Hematopoietic multipotent progenitor cell treated with erythropoietin and hydrocortisone succinate and interleukin-3 and kit ligand, for 4 days (in vitro differentiated cells): ENCODE results near the gene E2F8.

ENCODE experiments used
- DNase-seq: peaks from one replicate; pipeline ENCODE4 v3.0.0-alpha.2; 2015

E2F8 gene

DNA sequence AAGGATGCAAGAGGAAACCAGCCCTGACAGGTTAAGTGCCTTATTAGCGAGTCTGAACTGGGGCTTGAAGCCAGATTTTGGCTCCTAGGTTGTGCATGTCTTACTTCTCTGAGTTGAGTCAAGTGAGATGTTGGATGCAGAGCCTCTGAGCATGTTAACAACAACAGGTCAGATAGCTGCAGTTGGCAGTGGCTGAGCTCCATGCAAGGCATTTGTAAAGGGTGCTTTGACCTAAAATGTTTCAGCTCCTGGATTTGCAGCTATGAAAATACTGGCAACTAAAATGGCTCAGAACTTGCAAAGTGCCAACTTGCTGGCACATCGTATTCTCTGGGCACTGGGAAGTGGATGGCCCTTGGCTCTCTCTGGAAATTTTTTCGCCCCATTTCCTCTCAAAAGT is 22.5 kb downstream of the E2F8 start:
- no peak for DNase-seq

DNA sequence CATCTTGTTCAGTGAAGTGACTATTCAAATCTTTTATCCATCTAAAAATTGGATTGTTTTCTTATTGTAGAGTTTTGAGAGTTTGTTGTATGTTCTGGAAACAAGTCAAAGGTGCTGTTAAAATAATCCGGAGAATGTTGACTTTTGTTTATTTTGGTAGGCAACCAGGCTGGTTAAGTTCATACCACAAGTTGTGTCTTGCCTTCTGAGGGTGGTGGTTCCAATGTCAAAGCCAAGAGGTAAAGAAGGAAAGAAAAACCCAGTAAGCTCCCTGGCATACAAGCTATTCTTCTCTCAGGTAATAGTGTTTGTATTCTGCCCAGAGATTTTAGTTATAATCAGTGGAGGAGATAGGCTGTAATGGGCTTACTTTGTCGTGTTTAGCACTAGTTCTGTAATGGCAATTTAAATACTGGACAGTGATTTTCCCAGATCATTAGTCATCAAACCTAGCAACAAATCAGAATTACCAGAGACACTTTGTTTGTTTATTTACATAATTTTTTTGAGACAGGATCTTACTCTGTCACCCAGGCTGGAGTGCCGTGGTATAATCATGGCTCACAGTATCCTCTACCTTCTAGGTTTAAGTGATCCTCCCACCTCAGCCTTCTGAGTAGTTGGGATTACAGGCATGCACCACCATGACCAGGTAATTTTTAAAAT is 23.9 kb downstream of the E2F8 start:
- no peak for DNase-seq

DNA sequence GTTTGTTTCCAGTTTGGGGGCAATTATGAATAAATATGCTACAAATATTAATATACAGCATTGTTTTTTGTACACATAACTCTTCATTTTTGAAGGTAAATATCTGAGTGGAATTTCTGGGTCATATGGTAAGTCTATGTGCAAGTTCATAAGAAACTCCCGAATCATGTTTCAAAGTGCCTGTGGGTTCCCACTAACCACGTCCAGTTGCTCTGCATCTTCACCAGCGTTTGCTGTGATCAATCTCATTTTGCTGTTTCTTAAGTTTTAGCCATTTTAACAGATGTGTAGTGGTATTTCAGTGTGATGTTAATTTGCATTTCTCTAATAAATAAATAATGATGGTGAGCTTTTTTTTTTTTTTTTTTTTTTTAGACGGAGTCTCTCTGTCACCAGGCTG is 24.7 kb downstream of the E2F8 start:
- peak; percentile 52 for DNase-seq

DNA sequence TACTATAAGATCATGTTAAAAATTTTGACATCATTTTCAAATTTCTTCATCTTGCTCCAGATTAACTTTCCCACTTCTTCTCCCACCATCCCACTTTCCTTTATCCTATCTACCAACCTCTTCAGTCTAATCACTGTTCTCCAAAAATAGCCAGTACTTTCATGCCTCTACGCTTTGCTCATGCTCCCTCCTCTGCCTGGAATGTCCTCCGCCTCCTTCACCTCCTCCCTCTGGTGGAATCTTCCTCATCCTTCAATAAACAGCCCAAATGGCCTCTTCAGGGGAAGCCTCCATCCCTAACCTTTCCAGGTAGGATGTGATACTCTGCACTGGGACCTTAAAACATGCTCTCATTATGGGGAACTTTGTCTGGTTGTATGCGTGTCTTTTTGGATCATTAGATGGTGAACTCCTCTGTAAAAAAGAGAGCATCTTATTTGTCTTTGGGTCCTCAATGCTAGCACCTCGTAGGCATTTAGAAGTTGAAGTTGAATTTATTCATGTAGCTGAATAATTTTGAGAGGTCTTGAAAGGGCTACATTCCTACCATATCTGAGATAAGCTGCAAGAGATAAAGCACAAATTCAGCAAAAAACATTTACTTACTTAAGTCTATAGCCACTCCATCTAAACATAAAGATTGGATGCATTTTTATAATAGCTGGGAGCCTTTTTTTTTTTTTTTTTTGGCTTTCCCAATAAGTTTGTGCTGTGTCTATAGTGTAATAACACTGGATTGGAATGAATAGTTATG is 31.0 kb downstream of the E2F8 start:
- no peak for DNase-seq

DNA sequence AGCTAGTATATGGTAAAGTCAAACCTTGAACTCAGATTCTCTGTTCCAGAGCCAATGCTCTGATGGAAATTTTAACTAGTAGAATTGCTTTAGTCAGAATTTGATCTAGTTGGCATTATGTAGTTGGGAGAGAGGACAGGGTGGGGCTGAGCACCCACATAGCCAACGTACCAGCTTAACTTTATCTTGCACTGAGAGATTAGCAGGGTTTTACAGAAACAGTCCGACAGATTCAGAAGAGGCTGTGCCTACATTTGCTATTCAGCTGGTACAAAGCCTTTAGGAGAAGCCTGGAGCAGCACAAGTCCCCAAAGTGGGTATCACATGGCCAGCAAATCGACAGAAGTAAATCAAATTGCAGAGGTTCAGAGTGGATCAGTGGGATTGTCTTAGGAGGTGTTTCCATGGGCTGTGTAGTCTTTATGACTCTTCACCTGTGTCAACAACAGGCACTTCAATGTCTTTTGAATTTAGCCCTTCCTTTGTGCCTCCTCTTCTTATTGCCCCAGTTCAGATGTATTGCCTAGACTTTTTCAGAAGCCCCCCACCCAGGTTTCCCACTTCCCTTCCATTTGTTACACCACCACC is 31.7 kb downstream of the E2F8 start:
- DNase-seq = peak; percentile 32

DNA sequence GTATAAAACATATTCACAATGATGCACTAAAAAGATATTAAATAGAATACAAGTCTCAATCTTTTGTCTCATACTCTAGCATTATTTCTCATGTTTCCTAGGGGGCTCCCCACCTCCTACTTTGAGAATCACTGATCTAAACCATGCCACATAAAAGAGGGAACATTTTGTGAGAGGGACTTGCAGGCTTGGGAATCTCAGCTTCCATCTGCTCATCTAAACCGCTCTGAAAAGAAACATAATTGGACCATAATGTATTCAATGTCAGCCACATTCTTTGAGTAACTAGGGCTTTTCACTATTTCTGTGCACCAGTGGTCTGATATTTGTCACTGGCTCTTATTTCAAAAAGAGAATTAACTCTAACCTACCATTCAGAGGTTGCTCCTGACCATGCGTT is 32.6 kb downstream of the E2F8 start:
- DNase-seq = no peak

DNA sequence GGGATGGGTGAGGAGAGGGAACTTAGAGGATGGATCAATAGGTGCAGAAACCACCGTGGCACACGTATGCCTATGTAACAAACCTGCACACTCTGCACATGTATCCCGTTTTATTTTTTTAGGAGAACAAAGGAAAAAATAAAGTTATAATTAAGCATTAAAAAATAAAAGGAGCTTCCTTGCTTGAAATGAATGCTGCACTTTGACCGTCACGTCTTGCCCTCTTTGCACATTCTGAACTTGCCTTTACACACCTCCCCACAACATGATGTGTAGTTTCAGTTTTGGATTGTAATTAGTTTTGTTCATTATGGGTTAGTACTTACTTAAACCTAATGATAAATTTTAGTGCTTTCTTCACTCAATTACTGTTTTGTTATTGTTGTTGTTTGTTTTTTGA is 35.9 kb downstream of the E2F8 start:
- no peak for DNase-seq

DNA sequence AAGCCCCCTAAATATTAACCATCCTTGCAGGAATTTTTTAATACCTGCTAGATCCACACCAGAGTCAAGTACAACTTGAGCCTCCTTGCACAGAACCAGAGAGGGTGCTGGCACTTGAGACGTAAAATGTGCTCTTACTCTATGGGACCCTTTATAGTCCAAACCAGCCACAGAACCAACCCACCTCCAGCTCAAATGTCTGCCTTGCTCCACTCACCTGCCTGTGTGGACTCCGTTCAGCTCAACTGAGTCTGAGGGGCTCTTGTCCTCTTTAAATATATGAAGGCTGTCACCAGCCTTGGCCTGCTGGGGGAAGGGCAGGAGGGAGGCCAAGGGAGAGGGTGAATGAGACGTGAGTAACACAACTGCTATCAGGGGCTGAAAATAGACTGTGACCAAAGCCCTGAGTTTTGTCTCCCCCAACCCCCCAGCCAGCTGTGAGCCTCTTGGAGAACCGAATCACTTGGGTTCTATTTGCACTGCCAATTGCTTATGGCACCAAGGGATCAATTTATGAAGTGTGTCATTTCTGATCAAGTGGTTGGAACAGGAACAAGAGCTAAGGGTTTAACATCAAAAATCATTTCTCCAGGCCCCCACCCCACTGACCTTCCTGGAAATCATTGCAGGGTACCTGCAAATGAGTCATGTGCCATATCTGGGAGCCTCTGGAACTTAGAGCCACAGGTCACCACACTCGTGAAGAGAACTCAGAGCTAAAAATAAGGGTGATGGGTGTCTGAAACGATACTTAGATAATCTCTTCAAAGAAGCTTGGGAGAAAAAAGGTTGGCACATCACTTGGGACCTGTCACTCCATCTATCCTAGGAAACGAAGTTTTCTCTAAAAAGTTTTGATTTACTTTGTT is 38.8 kb downstream of the E2F8 start, which contains the start of gene CSRP3:
CSRP3 (minus strand) TSS at position 247 of the 869 bp plus-strand sequence. CDS start 9,535 bp downstream, outside the sequence.
- DNase-seq = peak; percentile 42

DNA sequence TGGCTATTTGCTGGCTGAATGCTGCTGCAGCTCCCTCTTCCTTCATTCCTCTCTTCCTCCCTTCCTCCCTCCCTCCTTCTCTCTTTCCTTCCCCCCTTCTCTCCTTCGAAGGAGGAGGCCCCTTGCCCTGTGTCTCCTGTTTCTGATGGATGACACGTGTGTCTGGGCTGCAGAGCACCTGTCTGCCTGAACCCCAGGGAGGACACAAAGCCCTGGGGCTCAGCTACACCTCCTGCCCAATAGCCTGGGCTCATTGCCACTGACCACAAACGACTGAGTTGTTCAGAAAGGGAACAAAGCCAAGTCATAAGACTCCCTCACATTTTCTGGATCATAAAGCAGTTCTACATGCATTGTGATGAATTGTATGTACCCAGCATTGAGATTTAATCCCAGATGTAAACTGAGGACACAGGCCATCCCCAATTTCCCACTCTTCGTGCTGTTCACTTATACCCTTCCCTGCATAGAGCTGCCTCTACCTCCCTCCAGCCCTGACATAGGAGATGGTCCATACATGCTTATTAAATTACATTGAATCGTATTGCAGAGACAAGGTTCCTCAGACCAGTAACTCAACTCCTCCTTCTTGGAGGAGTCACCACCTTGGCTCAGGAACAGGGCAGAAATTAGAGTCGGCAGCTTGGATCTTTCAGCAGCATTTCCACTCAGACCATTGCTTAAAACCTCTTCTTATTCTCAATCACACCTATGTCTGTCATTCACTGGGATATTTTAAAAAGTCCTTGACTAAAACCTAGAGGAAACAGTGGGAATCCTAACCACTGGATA is 40.1 kb downstream of the E2F8 start:
- peak; percentile 94 for DNase-seq

DNA sequence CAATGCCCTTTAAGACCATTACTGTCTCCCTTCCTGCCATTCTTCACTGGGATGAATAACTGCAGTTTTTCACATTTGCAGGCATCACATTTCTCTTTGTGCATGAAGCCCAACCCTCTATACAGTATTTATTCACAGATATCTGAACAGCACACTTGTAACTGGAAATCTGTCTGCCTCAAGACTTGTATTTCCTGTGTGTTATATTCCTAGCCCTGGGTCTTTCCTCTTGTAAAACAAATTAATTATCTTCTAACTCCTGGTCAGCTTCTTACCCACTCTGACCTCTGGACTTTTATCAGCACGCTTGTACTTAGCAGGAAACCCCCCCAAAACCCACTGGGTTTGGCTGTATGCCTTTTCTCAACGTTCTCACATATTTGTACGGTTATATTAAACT is 41.0 kb downstream of the E2F8 start:
- DNase-seq = peak; percentile 93

DNA sequence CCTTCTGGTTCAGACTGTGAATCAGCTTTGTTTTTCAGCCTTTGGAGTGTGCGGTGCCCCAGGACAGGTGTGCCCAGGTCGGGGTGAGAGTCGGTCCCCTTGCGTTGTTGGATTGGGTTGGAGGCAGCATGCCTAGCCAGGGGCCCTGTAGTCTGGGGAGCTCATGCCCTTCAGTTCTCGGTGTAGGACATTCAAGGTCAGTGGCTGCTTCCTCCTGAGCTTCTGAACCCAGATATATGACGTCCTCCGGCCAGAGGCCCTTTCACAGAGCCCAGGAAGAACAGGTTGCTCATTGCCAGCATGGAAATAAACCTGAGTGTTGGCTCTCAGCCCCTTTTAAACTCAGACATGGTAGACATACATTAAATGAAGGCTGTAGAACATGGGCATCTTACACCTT is 41.7 kb downstream of the E2F8 start:
- no peak for DNase-seq

DNA sequence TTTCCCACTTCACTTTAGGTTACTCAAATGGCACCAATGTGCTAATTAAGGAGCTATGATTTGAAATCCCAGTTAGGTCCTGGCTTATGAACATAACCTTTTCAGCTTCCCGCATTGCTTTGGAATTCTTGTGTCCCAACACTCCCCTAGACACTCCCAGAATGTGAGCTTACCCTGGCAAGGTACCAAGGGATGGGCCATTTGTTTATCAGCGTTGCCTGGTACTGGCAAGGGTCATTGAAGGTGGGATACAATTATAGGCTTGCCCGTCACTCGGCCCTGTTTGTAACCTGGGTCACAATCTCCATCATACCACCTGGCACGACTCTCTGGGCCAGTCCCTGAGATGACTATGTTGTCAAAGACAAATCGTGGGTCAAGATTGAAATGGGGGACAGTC is 44.3 kb downstream of the E2F8 start:
- DNase-seq = no peak

DNA sequence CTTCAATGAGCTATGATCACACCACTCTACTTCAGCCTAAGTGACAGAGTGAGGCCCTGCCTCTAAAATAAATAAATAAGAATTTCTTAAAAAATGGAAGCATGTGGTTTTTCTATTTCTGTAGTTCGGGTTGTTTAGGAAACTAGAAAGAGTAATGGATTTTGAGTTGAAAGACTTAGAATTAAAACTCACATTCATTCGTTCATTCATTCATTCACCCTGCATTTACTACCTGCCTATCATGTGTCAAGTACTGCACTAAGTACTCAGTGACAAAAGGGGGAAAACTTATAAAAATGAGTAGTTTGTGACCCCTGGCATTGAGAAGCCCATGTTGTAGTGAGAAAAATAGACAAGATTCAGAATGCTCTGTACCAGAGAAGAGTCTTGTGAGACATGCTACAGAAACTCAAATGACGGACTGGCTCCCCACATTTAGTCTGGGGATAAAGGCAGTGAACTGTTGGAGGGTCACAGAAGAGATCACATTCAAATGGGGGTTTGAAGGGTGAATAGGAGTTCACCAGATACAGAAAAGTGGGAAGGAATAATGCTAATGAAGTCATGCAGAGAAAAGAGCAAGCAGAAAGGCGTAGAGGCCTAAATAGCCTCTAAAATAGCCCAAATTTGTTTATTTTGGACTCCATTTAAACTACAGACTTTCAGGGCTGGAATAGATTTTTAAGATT is 46.0 kb downstream of the E2F8 start:
- DNase-seq = no peak

DNA sequence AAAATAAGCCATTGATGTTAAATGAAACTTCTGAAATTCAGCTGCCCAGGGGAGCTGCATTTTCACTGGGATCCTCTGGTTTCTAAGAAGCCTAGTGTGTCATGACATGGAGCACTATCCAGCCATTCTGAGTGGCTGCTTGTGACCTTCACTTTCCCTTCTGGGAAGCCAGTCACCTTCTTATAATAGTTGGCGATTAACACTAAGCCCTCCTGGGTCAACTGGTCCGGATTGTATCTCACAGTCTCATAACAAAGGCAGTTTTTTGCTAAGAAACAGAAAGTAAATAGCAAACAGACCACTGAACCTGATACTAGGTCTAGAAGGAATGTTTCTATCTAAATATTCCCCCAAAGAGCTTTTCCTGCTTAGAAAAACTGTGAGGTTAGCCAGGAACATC is 46.8 kb downstream of the E2F8 start:
- no peak for DNase-seq

DNA sequence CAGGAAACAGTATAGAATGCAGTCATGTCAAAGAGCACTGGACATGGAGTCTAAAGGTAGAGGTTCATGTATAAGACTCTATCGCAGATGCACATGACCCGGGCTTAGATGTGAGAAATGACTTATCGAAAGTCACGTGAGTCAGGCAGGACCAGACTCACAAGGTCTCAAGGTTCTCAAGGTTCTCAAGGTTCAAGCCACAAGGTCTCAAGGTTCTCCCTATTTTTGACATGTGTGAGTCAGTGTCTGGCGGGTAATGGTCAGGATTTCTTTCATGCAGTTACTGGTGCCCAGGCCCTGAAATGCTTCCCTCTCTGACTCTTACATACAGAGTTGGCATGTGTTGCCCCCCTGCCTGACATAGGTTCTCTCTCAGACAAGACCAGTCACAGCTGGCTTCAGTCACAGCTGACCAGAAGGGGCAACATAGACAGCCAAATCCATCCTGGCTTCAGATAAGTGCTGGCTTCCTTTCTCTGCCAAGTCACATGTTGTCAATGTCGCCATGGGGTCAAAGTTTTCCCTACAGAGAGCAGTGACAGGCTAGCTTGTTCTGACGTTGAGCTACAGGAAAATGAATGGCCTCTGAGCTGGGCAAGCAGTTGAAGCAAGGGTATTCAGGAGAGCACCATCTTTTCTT is 49.1 kb downstream of the E2F8 start:
- DNase-seq = no peak

DNA sequence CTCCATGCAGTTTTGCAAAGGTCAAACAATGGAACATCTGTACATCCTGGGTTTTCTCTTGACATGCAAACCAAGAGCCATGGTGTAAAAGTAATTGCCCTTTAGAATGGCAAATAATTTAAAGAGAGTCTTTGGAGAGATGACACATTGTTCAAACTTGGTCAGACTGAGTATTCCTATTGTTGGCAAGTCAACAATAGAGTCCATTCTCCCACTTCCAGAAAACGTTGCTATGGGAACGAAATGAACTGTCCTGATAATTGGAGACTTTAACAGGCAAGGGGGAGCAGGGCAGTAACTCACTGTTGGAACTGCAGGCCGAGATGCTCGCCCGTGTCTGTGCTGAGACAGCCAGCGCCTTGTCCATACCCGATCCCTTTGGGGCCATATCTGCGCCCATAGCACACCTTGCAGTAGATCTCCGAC is 52.9 kb downstream of the E2F8 start:
- no peak for DNase-seq

DNA sequence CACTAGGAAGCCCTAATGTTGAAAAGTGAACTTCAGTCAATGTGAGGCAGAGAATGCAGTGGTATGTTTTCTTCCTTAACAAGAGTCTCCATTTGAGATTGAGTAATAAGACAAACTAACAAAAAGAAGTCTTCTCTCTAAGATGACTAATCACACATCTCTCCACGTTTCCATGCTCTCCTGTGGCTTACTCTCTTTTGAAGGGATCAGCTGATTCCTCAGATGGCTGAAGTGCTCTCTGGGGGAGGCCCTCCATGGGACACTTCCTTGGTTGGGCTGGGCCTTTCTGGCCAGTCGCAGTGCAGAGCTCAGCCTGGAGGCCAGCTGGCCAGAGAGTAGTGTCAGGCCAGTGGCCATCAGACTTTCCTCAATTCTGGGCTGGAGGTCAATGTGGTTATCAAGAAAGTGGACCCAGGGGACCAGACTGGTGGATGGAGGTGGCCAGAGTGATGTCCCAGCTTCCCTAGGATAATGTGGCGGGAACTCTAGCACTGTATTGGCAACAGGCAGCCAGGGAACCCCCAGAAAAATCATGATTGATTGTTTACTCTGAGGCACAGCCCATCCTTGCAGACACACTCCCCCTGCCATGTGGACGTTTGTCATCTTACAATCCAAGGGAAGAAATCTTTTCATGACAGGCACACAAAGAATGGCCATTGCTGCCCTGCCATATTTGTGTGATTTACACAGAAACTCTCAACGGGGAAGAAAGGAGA is 53.5 kb downstream of the E2F8 start:
- no peak for DNase-seq

DNA sequence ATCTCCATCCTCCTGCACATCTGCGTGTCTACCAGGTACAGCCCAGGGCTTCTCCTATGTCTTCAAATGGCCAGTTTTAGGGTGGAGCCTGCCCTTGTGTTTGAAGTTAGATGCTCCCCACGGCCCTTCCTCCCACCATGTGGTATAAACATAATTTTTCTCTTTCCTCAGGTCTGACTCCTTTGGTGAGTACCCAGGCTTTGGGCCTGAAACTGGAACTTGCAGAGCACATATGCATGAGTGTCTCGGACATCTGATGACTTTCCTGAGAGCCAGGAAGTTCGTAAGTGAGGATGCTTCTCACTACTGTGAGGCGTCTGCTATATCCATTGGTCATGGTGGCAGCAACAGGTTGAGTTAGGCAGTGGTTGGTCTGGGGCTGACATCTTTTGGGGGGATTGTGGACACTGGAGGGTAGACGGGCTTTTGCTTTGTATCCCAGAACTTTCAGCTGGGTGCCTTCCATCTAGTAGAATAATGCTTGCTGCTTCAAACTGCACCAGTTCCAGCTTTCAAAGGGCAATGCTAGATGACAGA is 55.2 kb downstream of the E2F8 start:
- no peak for DNase-seq

DNA sequence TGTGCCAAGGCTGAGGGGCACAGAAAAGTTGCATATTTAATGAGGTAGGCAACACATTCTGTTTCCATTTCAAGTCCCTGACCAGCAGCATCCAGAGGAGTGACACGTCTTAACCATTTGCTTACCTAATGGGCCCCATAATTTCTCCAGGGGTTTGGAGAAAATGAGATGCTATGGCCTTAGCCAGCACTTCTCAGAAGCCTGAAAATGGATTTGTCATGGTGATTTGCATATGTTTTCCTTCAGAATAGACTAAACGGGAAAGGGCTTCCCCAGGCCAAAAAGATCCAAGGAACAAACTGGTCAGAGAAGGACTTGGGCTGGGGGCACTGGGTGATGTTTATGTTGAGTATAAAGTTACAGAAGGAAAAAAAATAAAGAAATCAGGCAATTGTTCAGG is 55.7 kb downstream of the E2F8 start:
- no peak for DNase-seq

DNA sequence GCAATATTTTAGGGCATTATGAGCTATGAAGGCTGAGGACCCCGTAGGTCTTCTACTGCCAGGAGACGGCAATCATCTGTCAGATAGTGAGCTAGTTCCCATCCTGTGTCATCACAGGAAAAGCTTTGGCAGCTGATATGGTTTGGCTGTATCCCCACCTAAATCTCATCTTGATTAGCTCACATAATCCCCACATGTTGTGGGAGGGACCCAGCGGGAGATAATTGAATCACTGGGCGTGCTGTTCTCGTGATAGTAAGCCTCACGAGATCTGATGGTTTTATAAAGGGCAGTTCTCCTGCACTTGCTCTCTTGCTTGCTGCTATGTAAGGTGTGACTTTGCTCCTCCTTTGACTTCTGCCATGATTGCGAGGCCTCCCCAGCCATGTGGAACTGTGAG is 57.1 kb downstream of the E2F8 start:
- DNase-seq = peak; percentile 57
